ENCODE data around the gene THSD8. TPM values are rescaled to one million over a fixed set of nuclear protein-coding genes. Genes with fewer than 3 reads are reported as not detected.
A peak's percentile ranks its signal among the peaks of the same experiment; 100 is the strongest.
"Not testable (repeated sequence)": the region's sequence is repeated elsewhere in the genome, so short reads cannot be mapped to it uniquely, and the experiment has no call there.

THSD8 gene
- total RNA-seq, 1 donor from 2014 or later, result 1.7 TPM

DNA sequence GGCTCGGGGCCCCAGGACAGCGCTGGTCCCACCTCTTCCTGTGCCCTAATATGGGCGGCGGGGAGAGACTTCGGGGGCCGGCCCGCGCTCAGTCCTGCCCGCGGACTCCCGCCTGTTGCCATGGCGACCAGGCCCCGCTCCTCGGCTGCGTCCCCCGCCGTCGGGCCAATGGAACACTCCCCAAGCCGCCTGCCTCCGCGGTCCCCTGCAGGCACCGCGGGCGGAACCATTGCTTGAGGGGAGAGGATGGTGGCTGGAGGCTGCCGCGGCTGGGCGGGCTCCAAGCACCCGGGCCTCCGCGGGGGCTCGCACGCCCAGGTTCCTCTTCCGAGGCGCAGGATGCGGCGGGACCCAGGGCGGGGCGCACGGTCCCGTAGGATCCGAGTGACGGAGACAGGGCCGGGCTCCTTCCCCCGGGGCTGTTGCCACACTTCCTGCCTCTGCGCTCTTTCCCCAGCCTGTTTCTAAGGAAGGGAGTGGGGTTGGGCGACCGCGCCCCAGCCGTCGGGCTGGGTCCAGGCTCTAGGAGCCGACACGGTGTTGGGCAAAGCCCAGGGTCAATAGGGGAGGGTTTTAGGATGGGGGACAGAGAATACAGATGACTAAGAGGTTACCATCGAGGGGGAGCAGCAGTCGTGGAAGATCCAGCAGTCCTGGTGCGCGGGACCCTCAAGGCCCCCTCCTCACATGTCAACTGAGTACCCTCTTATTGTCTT lies 11.8 kb upstream of the THSD8 start:
- DNase-seq (ENCODE audit: missing footprints) (peak; percentile 99), ATAC-seq (peak; percentile 68)
- intact Hi-C loops (cut with DNase I), result loop anchor here (2.0 kb wide), 1 partner anchor 53 kb away; the partner anchor contains the start of gene GET3

- ATAC-seq (no peak), DNase-seq (ENCODE audit: missing footprints) (no peak)
- intact Hi-C loops (cut with DNase I), result loop anchor here (2.0 kb wide), 1 partner anchor 54 kb away; the partner anchor contains the start of gene GET3
Observed at GRCh38 chr19:12790628-12791344, 11.1 kb upstream of the THSD8 start.

GRCh38 chr19:12791345-12792050 lies 10.4 kb upstream of the THSD8 start, which contains the start of gene JUNB:
Gene JUNB, plus strand, starts transcription at chr19:12791486. Its CDS starts 286 bp downstream, at chr19:12791772.
- intact Hi-C loops (cut with DNase I), result loop anchor here (2.0 kb wide), 1 partner anchor 55 kb away; the partner anchor contains the start of gene GET3
- DNase-seq (ENCODE audit: missing footprints), result peak; percentile 99
- peak; percentile 66 for ATAC-seq

- ATAC-seq (no peak), DNase-seq (ENCODE audit: missing footprints) (peak; percentile 91)
- intact Hi-C loops (cut with DNase I), result no loop called here
Observed at GRCh38 chr19:12792051-12792852, 9.6 kb upstream of the THSD8 start.

DNA sequence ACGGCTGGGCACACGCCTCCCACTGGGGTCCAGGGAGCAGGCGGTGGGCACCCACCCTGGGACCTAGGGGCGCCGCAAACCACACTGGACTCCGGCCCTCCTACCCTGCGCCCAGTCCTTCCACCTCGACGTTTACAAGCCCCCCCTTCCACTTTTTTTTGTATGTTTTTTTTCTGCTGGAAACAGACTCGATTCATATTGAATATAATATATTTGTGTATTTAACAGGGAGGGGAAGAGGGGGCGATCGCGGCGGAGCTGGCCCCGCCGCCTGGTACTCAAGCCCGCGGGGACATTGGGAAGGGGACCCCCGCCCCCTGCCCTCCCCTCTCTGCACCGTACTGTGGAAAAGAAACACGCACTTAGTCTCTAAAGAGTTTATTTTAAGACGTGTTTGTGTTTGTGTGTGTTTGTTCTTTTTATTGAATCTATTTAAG lies 9.0 kb upstream of the THSD8 start:
- ATAC-seq, result no peak
- DNase-seq (ENCODE audit: missing footprints), result no peak
- intact Hi-C loops (cut with DNase I), result no loop called here

GRCh38 chr19:12793290-12794195 lies 8.3 kb upstream of the THSD8 start:
- ATAC-seq (peak; percentile 53), DNase-seq (ENCODE audit: missing footprints) (peak; percentile 95)
- intact Hi-C loops (cut with DNase I), result no loop called here

GRCh38 chr19:12794196-12794941 lies 7.5 kb upstream of the THSD8 start:
- ATAC-seq, result no peak
- DNase-seq (ENCODE audit: missing footprints), result no peak
- intact Hi-C loops (cut with DNase I), result no loop called here

DNA sequence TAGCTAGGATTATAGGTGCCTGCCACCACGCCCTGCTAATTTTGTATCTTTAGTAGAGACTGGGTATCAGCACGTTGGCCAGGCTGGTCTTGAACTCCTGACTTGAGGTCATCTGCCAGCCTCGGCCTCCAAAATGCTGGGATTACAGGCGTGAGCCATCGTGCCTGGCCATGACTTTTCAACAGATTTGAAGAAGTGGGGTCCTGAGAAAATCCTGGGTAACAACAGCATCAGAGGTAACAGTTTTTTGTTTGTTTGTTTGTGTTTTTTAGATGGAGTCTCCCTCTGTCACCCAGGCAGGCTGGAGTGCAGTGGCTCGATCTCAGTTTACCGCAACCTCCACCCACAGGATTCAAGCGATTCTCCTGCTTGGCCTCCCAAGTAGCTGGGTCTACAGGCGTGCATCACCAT lies 6.9 kb upstream of the THSD8 start:
- ATAC-seq (no peak), DNase-seq (ENCODE audit: missing footprints) (no peak)
- intact Hi-C loops (cut with DNase I), result no loop called here

DNA sequence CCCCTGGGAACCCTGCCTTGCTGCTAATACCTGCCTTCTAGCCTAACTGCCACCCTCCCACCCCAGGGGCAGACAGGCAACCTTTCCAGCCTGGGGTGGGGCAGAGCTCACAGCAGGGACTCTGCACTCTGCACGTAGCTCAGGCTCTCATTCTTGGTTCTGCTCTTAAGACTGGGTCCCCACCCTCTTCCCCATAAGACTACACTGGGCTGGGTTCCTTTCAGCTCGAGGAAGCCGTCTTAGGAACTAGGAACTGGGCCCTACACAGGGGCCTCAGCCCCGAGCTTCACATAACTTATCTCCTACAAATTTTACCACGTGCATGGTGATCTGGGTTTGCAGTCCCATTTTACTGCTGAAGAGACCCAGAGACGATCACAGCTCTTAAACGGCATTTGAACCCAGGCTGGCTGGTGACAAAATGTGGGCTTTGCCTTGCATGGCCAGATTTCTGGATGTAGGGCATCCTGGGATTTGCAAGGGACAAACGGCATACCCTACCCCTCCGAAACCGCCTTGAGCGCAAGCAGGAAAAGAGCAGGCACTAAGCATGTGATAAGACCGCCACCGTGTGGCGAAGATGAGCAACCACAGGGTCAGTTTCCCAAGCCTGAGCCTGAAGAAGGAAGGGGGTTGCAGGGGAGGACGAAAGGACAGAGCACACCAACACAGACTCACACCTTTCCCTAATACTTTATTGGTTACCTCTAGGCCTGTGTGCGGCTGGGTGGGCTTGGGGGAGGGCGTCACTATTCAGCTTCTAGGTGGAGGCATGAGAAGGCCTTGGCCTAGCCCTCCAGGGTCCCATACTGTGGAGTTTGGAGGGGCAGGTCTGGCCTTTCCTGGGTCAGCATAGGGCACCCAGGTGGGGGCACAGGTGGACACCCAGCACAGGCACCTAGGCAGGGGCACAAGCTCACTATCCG lies 5.5 kb upstream of the THSD8 start:
- ATAC-seq (peak; percentile 21), DNase-seq (ENCODE audit: missing footprints) (peak; percentile 90)
- intact Hi-C loops (cut with DNase I), result loop anchor here (1.0 to 2.0 kb wide), 2 partner anchors 19 to 30 kb away; no protein-coding TSS in a partner anchor

- ATAC-seq, result no peak
- DNase-seq (ENCODE audit: missing footprints), result no peak
- intact Hi-C loops (cut with DNase I), result loop anchor here (2.0 kb wide), 1 partner anchor 30 kb away; no protein-coding TSS in a partner anchor
Observed at GRCh38 chr19:12797141-12797587, 4.7 kb upstream of the THSD8 start.

- intact Hi-C loops (cut with DNase I), result loop anchor here (2.0 kb wide), 1 partner anchor 31 kb away; no protein-coding TSS in a partner anchor
- not testable (repeated sequence) for ATAC-seq; DNase-seq (ENCODE audit: missing footprints)
Observed at GRCh38 chr19:12797607-12798006, 4.3 kb upstream of the THSD8 start.

DNA sequence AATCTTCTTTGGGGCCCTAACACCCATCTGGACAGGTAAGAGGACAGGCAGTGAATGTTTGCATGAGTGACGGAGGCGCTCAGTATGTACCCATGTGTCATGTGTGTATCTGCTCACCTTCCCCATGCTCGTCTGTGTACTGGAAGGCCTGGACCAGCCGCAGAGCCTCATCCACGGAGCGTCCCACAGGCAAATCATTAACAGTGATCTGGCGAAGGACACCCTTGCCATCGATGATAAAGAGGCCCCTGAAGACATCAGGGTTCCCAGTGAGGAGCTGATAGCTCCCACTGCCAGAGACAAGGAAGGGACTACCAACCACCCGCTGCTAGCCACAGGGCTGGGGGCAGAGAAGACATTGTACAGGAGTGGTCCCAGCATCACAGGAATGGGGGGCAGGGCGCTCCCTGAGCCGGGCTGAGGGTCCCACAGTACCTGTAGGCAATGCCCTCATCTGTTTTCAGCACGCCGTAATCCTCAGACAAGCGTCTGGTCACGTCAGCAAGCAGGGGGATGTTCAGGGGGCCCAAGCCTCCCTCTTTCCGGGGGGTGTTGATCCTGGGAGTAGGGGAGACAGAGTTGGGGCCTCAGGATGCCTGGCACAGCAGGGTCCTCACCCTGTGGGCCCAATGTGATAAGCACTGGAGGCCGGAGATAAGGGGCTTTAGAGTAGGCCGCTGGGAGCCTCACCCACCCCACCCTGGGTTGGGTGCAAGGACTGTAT lies 2.0 kb upstream of the THSD8 start:
- intact Hi-C loops (cut with DNase I), result no loop called here
- no peak for ATAC-seq
- DNase-seq (ENCODE audit: missing footprints), result no peak

DNA sequence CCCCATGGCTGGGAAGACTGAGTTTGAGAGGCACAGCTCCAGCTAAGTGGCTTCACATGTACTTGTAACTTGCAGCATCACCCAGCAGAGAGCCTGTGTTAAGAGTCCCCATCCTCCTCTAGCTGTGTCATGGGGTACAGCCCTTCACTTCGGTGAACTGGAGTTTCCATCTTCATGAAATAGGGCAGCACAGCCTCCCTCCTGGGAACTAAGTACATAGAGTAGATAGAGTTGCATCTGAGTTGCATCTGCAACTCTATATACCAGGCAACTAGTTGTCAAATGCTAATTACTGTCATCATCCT lies 1.5 kb upstream of the THSD8 start:
- ATAC-seq (no peak), DNase-seq (ENCODE audit: missing footprints) (no peak)
- intact Hi-C loops (cut with DNase I), result no loop called here

- peak; percentile 29 for ATAC-seq
- intact Hi-C loops (cut with DNase I), result no loop called here
- DNase-seq (ENCODE audit: missing footprints), result no peak
Observed at GRCh38 chr19:12800923-12801465, 875 bp upstream of the THSD8 start.

All from Right ventricle myocardium inferior (tissue), 1 donor.